ENCODE data around the gene CFAP97D1. TPM values are rescaled to one million over a fixed set of nuclear protein-coding genes. Genes with fewer than 3 reads are reported as not detected.
"Not testable (repeated sequence)": the region's sequence is repeated elsewhere in the genome, so short reads cannot be mapped to it uniquely, and the experiment has no call there.

Gene CFAP97D1
- total RNA-seq, 2 donors from 2014 or later: not detected

DNA sequence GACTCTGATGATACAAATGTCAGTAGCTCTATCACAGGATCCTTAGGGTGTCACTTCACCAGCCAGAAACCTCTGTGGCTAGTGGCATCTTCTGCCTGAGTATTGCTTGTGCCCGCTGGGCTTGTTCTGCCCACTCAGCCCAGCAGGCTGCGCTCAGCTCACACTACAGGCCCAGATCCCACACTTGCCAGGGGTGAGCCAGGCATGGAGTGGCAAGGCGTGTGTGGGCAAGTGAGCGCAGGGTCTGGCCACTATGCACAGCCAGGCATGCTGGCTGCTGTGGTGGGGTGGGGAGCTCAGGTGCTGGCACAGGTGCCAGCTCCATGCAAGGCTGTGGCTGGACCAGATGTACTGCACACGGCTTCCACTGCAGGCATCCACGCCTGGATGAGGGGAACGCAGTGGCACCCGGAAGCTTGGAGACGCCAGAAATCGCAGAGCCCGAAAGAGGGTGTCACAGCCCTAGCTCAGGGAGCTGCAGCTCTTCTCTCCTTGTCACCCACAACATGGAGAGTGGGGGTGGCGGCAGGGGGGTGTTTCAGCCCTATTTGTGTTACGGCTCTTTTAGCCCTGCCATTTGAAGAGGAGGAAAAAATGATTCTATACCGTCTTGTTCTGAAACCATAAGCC is 10.2 kb downstream of the CFAP97D1 start:
- Histone ChIP-seq H3K4me1 (no peaks in the 10 kb centered on the region), H3K27ac (no peak overlapping the region), H3K9me3 (no peaks in the 10 kb centered on the region), H3K27me3 (no peaks in the 10 kb centered on the region), H3K4me3 (no peak overlapping the region), H3K36me3 (no peaks in the 10 kb centered on the region)
- TF ChIP-seq, protein P1, sequence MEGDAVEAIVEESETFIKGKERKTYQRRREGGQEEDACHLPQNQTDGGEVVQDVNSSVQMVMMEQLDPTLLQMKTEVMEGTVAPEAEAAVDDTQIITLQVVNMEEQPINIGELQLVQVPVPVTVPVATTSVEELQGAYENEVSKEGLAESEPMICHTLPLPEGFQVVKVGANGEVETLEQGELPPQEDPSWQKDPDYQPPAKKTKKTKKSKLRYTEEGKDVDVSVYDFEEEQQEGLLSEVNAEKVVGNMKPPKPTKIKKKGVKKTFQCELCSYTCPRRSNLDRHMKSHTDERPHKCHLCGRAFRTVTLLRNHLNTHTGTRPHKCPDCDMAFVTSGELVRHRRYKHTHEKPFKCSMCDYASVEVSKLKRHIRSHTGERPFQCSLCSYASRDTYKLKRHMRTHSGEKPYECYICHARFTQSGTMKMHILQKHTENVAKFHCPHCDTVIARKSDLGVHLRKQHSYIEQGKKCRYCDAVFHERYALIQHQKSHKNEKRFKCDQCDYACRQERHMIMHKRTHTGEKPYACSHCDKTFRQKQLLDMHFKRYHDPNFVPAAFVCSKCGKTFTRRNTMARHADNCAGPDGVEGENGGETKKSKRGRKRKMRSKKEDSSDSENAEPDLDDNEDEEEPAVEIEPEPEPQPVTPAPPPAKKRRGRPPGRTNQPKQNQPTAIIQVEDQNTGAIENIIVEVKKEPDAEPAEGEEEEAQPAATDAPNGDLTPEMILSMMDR (IDR thresholded peaks at IDR 0.05): no peak
- no peak for DNase-seq (ENCODE audit: low spot score)

DNA sequence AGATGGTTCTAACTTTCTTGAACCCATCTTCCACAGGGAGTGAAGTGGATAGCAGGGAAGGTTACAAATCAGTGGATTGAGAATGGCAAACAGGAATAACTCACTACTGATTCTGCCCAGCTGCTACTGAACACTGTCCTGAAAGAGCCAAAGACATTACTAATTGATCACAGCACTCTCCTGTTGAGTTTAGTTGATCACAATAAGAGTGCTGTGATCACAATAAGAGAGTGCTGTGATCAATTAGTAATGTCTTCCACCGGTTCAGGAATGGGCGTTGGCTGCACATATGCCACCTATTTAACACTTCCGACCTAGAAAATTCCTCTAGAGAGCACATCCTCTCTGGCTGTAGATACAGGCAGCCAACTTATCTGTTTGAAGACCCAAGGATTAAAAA is 11.4 kb downstream of the CFAP97D1 start:
- Histone ChIP-seq H3K4me1 (no peaks in the 10 kb centered on the region), H3K9me3 (no peaks in the 10 kb centered on the region), H3K36me3 (no peaks in the 10 kb centered on the region), H3K4me3 (no peak overlapping the region), H3K27me3 (no peaks in the 10 kb centered on the region), H3K27ac (no peak overlapping the region)
- no peak for DNase-seq (ENCODE audit: low spot score)
- TF ChIP-seq, protein P1 (IDR thresholded peaks at IDR 0.05): no peak

DNA sequence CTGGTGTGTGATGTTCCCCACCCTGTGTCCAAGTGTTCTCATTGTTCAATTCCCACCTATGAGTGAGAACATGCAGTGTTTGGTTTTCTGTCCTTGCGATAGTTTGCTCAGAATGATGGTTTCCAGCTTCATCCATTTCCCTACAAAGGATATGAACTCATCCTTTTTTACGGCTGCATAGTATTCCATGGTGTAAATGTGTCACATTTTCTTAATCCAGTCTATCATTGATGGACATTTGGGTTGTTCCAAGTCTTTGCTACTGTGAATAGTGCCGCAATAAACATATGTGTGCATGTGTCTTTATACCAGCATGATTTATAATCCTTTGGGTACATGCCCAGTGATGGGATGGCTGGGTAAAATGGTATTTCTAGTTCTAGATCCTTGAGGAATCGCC is 12.4 kb downstream of the CFAP97D1 start:
- H3K9me3 ChIP-seq; H3K36me3 ChIP-seq; H3K27ac ChIP-seq; DNase-seq (ENCODE audit: low spot score); H3K4me1 ChIP-seq; H3K4me3 ChIP-seq; H3K27me3 ChIP-seq: not testable (repeated sequence)

DNA sequence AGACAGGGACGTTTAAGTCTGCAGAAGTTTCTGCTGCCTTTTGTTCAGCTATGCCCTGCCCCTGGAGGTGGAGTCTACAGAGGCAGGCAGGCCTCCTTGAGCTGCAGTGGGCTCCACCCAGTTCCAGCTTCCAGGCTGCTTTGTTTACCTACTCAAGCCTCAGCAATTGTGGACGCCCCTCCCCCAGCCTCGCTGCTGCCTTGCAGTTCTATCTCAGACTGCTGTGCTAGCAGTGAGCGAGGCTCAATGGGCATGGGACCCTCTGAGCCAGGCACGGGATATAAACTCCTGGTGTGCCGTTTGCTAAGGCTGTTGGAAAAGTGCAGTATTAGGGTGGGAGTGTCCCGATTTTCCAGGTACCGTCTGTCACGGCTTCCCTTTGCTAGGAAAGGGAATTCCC is 17.8 kb downstream of the CFAP97D1 start:
- not testable (repeated sequence) for H3K4me1 ChIP-seq; DNase-seq (ENCODE audit: low spot score); H3K27ac ChIP-seq; H3K27me3 ChIP-seq; H3K9me3 ChIP-seq; H3K4me3 ChIP-seq
- H3K36me3 ChIP-seq: peaks cover 29% of the 10 kb centered on the region

DNA sequence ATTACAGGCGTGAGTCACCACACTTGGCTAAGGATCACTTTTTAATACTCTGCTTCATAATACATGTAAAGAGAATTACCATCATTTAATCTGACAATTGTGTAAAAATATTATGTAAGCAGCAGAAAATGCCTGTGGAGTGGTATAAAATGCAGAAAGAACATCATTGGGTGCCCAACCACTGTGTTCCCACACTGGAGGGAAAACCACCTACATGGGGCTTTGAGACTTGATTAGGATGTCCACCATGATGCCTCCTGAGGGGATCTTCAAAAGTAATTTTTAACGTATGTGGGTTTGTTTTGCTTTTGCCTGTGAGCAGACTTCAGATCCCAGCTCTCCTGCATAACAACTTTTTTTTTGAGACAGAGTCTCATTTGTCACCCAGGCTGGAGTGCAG is 18.8 kb downstream of the CFAP97D1 start:
- Histone ChIP-seq H3K4me1 (no peaks in the 10 kb centered on the region), H3K36me3 (peaks cover 39% of the 10 kb centered on the region), H3K9me3 (no peaks in the 10 kb centered on the region), H3K27me3 (no peaks in the 10 kb centered on the region), H3K27ac (no peak overlapping the region), H3K4me3 (no peak overlapping the region)
- no peak for DNase-seq (ENCODE audit: low spot score)
- TF ChIP-seq, protein P1 (IDR thresholded peaks at IDR 0.05): no peak

DNA sequence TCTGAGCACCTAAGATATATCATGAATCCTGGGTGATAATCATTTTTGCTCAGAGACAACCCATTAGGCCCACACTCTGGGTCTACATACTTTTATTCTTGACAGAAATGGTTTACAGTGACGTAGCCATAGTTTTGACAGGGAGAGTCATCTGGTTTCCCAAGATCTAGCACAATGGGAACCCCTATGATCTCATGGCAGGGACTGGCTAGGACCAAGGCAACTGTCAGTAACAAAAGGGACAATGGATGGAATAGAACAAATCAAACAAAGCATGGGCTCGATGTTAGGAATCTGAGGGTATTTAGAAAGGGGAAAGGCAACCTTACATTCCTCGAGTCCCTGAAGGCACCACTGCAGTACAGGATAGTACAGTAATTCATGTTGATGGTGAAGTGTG is 20.5 kb downstream of the CFAP97D1 start:
- peaks cover 53% of the 10 kb centered on the region for H3K36me3 ChIP-seq
- no peak overlapping the region for H3K27ac ChIP-seq
- no peaks in the 10 kb centered on the region for H3K9me3 ChIP-seq
- H3K27me3 ChIP-seq: no peaks in the 10 kb centered on the region
- H3K4me1 ChIP-seq: no peaks in the 10 kb centered on the region
- TF ChIP-seq, protein P1 (IDR thresholded peaks at IDR 0.05): no peak
- no peak overlapping the region for H3K4me3 ChIP-seq
- DNase-seq (ENCODE audit: low spot score): no peak

DNA sequence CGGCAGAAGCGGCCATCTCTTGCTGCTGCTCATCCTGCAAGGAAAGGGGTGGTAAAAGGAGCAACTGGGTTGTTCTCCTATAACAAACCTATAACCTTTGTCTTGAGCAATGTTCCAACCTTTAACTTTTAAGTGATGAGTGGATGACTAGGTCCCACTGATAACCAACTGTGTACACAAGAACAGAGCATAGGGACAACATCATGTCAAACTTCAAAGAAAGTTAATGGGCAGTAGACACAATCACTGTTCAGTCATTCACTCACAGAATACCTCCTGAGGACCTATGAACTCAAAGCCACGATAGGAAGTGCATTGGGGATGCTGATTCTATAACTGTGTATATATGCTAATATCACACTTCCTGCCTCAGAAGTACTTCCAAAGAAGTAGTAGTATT is 21.6 kb downstream of the CFAP97D1 start:
- Histone ChIP-seq H3K27ac (no peak overlapping the region), H3K36me3 (peaks cover 64% of the 10 kb centered on the region), H3K9me3 (no peaks in the 10 kb centered on the region), H3K27me3 (no peaks in the 10 kb centered on the region), H3K4me3 (no peak overlapping the region), H3K4me1 (no peaks in the 10 kb centered on the region)
- no peak for DNase-seq (ENCODE audit: low spot score)
- TF ChIP-seq, protein P1 (IDR thresholded peaks at IDR 0.05): no peak
